Gastrocnemius medialis (tissue), 4 donors: ENCODE results near the gene LYSET. TPM values are rescaled to one million over a fixed set of nuclear protein-coding genes. Genes with fewer than 3 reads are reported as not detected.

Experiments
- ATAC-seq, 2 donors: fragments of 150-250 bp; one replicate each; pipeline ENCODE4 v1.9.1; 2016
- DNase-seq, 2 donors: peaks; one replicate each; pipeline ENCODE4 v3.0.0-alpha.2; 2019
- H3K27ac ChIP-seq, 4 donors: fragments of 200-600 bp; sonication (generic); 1 replicate in 1 of 4; 2 replicates in 3 of 4; pipeline ENCODE4 v1.5.1; 2016 to 2018; ENCODE audit warnings: mild to moderate bottlenecking in 2 of 4, moderate library complexity in 1 of 4
- H3K27me3 ChIP-seq, 3 donors: fragments of 200-600 bp; sonication (generic) in 2 of 3; 1 replicate in 1 of 3; 2 replicates in 2 of 3; pipeline versions ENCODE4 v1.5.1 to v1.6.0; 2016 to 2019; ENCODE audit warnings: mild to moderate bottlenecking in 1 of 3, moderate library complexity in 1 of 3
- H3K36me3 ChIP-seq, 2 donors: fragments of 200-600 bp; sonication (generic) in 1 of 2; one replicate each; pipeline ENCODE4 v1.5.1; 2017 to 2018
- H3K4me1 ChIP-seq, 2 donors: fragments of 200-600 bp; sonication (generic) in 1 of 2; one replicate each; pipeline ENCODE4 v1.5.1; 2016 to 2017; ENCODE audit warnings: mild to moderate bottlenecking in 2 of 2
- H3K4me3 ChIP-seq, 4 donors: fragments of 200-600 bp; sonication (generic) in 3 of 4; 1 replicate in 1 of 4; 2 replicates in 3 of 4; pipeline ENCODE4 v1.5.1; 2016 to 2019; ENCODE audit warnings: mild to moderate bottlenecking in 2 of 4
- H3K9me3 ChIP-seq, 3 donors: fragments of 200-600 bp; sonication (generic) in 2 of 3; 1 replicate in 1 of 3; 2 replicates in 2 of 3; pipeline ENCODE4 v1.5.1; 2016 to 2019
- CTCF ChIP-seq, 5 experiments: fragments of 450-650 bp in 3 of 5; fragments of 200-600 bp in 2 of 5; sonication (generic) in 2 of 5; IDR thresholded peaks in 4 of 5; conservative IDR thresholded peaks in 1 of 5; 1 replicate in 4 of 5; 2 replicates in 1 of 5; pipeline ENCODE4 v1.5.1; 2016 to 2019; ENCODE audit warnings: antibody characterized with exemption in 5 of 5, mild to moderate bottlenecking in 3 of 5, moderate library complexity in 3 of 5
- POLR2A ChIP-seq, 2 donors: fragments of 450-650 bp; IDR thresholded peaks; one replicate each; pipeline ENCODE4 v1.6.1; 2017; ENCODE audit warnings: antibody characterized with exemption in 2 of 2, mild to moderate bottlenecking in 2 of 2, moderate library complexity in 2 of 2
- in situ Hi-C, 4 donors: fragments of 200-750 bp; cut with MboI; loops; one replicate each; pipeline versions ENCODE4 v1.15.0 to v1.8.0; 2017; ENCODE audit warnings: low sequenced_read_pairs in 4 of 4
- intact Hi-C: fragments of 100-400 bp; cut with DNase I; formaldehyde crosslinking; loops from one replicate; pipeline ENCODE4 v1.15.1; 2023; ENCODE audit warnings: low total_unique reads
- total RNA-seq, 4 donors: library from RNA; depleted of rRNA; stranded (reverse); fragments of >200 nt; gene quantifications; one replicate each; pipeline versions ENCODE4 v1.1.0 to v1.2.3, GENCODE V29; 2016

Gene LYSET
- total RNA-seq, 4 donors from 2014 or later = 9.7 to 16.0 (median 14.0) TPM

- no peaks in the 10 kb centered on the region for H3K27me3 ChIP-seq
- H3K9me3 ChIP-seq = no peaks in the 10 kb centered on the region
- no peaks in the 10 kb centered on the region for H3K4me1 ChIP-seq
- no peak for ATAC-seq
- no peak overlapping the region for H3K4me3 ChIP-seq
- intact Hi-C loops = no loop called here
- H3K36me3 ChIP-seq = peaks cover 2 to 94% of the 10 kb centered on the region in 2 donors
- TF ChIP-seq CTCF (IDR thresholded peaks at IDR 0.05 in 4 of 5, conservative IDR thresholded peaks at IDR 0.05 in 1 of 5) (no peak), POLR2A (IDR thresholded peaks at IDR 0.05) (no peak)
- no peak overlapping the region for H3K27ac ChIP-seq
- no peak for DNase-seq
- in situ Hi-C loops = loop anchor here in 1 of 4 donors (25.0 kb wide), 1 partner anchor 392 kb away; no protein-coding TSS in a partner anchor
Measured at GRCh38 chr14:93220509-93220908, 35.4 kb downstream of the LYSET start.

GRCh38 chr14:93223565-93223964 is 38.4 kb downstream of the LYSET start:
- DNase-seq = no peak
- peaks cover 2 to 95% of the 10 kb centered on the region in 2 donors for H3K36me3 ChIP-seq
- H3K27me3 ChIP-seq = no peaks in the 10 kb centered on the region
- intact Hi-C loops = no loop called here
- H3K4me3 ChIP-seq = no peak overlapping the region
- no peaks in the 10 kb centered on the region for H3K4me1 ChIP-seq
- TF ChIP-seq POLR2A (IDR thresholded peaks at IDR 0.05) = no peak
- no peak for TF ChIP-seq CTCF (IDR thresholded peaks at IDR 0.05 in 4 of 5, conservative IDR thresholded peaks at IDR 0.05 in 1 of 5)
- H3K9me3 ChIP-seq = no peaks in the 10 kb centered on the region
- no peak for ATAC-seq
- in situ Hi-C loops = loop anchor here in 1 of 4 donors (25.0 kb wide), 1 partner anchor 389 kb away; no protein-coding TSS in a partner anchor
- H3K27ac ChIP-seq = no peak overlapping the region

GRCh38 chr14:93228550-93228949 is 43.4 kb downstream of the LYSET start:
- H3K27ac ChIP-seq = no peak overlapping the region
- in situ Hi-C loops = no loop called here

GRCh38 chr14:93230539-93230938 is 45.4 kb downstream of the LYSET start:
- Histone ChIP-seq H3K4me3 (no peak overlapping the region), H3K36me3 (peaks cover 0 to 34% of the 10 kb centered on the region in 2 donors), H3K27me3 (no peaks in the 10 kb centered on the region), H3K9me3 (no peaks in the 10 kb centered on the region), H3K4me1 (no peaks in the 10 kb centered on the region), H3K27ac (no peak overlapping the region)
- ATAC-seq (no peak), DNase-seq (no peak)
- no peak for TF ChIP-seq CTCF (IDR thresholded peaks at IDR 0.05 in 4 of 5, conservative IDR thresholded peaks at IDR 0.05 in 1 of 5)
- intact Hi-C loops = no loop called here
- in situ Hi-C loops = no loop called here

More at GRCh38 chr14:93228550-93228949, 43.4 kb downstream of the LYSET start:
- Histone ChIP-seq H3K9me3 (no peaks in the 10 kb centered on the region), H3K4me3 (no peak overlapping the region), H3K4me1 (no peaks in the 10 kb centered on the region), H3K36me3 (peaks cover 0 to 50% of the 10 kb centered on the region in 2 donors), H3K27me3 (no peaks in the 10 kb centered on the region)
- DNase-seq (no peak), ATAC-seq (no peak)
- intact Hi-C loops = no loop called here
- TF ChIP-seq CTCF (IDR thresholded peaks at IDR 0.05 in 4 of 5, conservative IDR thresholded peaks at IDR 0.05 in 1 of 5) = no peak
